Memory B cell (primary cell): Measurements from ENCODE around the gene WDR27.

Source experiments
- ATAC-seq: fragments of 150-1000 bp; cut with Tn5 transposase; 2 replicates; pipeline ENCODE4 v1.10.0; 2021; ENCODE audit warnings: low read depth, mild to moderate bottlenecking, moderate library complexity
- DNase-seq, 2 donors: peaks; one replicate each; pipeline ENCODE4 v3.0.0; 2022; ENCODE audit warnings: low spot score in 2 of 2
- H3K27ac Mint-ChIP-seq: one replicate; pipeline ENCODE4 v1.8.0; 2022; ENCODE audit warnings: mild to moderate bottlenecking, moderate library complexity, mixed read lengths
- H3K27me3 Mint-ChIP-seq: one replicate; pipeline ENCODE4 v1.8.0; 2022; ENCODE audit warnings: mixed read lengths
- H3K36me3 Mint-ChIP-seq: one replicate; pipeline ENCODE4 v1.8.0; 2022; ENCODE audit warnings: mild to moderate bottlenecking, mixed read lengths
- H3K4me1 Mint-ChIP-seq: one replicate; pipeline ENCODE4 v1.8.0; 2022; ENCODE audit warnings: mixed read lengths
- H3K4me3 Mint-ChIP-seq: one replicate; pipeline ENCODE4 v1.8.0; 2022; ENCODE audit warnings: mild to moderate bottlenecking, moderate library complexity, mixed read lengths
- H3K9me3 Mint-ChIP-seq: one replicate; pipeline ENCODE4 v1.8.0; 2022; ENCODE audit warnings: mixed read lengths

WDR27 gene

DNA sequence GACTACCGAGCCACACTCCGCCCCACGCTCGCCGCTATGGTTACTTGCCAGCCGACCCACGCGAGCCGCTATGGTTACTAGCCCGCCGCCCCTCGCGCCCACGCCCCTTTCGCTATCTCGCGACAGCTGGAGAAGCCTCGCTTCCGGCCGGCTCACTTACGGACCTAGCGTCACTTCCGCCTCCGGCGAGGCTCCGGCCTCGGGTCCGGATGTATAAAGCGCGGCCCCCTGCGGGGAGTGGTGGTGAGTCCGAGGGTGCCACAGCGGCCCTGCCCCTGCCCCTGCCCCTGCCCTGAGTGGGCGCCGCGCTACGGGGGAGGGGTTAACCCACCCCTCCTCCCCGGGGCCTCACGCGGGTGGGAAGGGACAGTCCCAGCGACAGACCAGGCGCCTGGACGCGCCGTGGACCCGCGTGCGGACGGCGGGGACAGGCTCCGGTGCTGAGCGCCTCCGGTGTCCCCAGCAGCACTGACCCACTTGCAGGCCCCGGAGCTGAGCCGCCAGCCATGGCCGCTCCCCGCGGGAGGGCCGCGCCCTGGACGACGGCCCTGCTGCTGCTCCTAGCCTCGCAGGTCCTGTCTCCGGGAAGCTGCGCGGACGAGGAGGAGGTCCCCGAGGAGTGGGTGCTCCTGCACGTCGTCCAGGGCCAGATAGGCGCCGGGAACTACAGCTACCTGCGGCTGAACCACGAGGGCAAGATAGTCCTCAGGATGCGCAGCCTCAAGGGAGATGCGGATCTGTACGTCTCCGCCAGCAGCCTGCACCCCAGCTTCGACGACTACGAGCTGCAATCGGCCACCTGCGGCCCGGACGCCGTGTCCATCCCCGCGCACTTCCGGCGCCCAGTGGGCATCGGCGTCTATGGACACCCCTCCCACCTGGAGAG, at the start of gene WDR27, which contains the start of gene C6orf120:
WDR27 (minus strand) TSS at position 76 of the 886 bp plus-strand sequence. CDS start 13,024 bp downstream, outside the sequence.
C6orf120 (plus strand) TSS at position 173 of the 886 bp plus-strand sequence; CDS start at position 507, 334 bp downstream.
- ATAC-seq = peak; percentile 88
- Mint-ChIP-seq H3K36me3 (peaks cover 5% of the 10 kb centered on the region), H3K4me3 (peak within 1 kb of the TSS; percentile 88), H3K4me1 (peaks cover 36% of the 10 kb centered on the region), H3K9me3 (no peaks in the 10 kb centered on the region), H3K27me3 (no peaks in the 10 kb centered on the region), H3K27ac (peak within 1 kb of the TSS; percentile 91)
- peak; percentile 93 to 94 for DNase-seq

DNA sequence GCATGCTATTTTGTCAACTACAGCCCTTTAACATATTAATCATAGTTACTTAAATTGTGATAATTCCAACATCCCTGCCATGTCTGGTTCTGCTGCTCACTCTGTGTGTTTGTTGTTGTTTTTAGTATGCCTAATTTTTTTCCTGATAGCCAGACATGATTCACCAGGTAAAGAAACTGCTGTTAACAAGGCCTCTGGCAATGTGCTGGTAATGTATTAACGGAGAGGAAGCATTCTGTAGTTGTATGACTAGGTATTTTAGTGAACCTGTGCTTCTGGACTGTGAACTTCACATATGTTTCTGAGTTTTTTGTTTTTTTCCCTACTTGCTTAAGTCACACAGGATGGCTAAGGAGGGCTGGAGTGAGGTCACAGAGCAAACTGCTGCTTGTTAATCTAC, 44.7 kb upstream of the WDR27 start:
- no peaks in the 10 kb centered on the region for H3K4me1 Mint-ChIP-seq
- H3K36me3 Mint-ChIP-seq = peaks cover 17% of the 10 kb centered on the region
- H3K27ac Mint-ChIP-seq = no peak overlapping the region
- DNase-seq (no peak), ATAC-seq (no peak)
- no peaks in the 10 kb centered on the region for H3K27me3 Mint-ChIP-seq
- H3K9me3 Mint-ChIP-seq = peaks cover 11% of the 10 kb centered on the region
- no peak overlapping the region for H3K4me3 Mint-ChIP-seq

DNA sequence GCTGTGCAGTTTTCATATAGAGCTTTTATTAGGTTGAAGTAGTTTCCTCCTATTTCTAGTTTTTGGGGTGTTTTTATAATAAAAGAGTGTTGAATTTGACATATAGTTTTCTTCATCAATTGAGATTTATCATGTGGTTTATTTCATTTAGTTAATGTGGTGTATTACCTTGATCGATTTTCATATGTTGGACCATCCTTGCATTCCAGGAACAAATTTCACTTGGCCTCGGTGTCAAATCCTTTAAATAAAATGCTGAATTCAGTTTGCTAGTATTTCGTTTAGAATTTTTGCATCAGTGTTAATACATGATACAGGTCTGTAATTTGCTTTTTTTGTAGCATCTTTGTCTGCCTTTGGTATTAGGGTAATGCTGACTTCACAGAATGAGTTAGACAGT, 43.6 kb upstream of the WDR27 start:
- DNase-seq = no peak
- Mint-ChIP-seq H3K4me1 (no peaks in the 10 kb centered on the region), H3K9me3 (peaks cover 11% of the 10 kb centered on the region), H3K27ac (no peak overlapping the region), H3K4me3 (no peak overlapping the region), H3K27me3 (no peaks in the 10 kb centered on the region), H3K36me3 (peaks cover 17% of the 10 kb centered on the region)
- ATAC-seq = no peak

DNA sequence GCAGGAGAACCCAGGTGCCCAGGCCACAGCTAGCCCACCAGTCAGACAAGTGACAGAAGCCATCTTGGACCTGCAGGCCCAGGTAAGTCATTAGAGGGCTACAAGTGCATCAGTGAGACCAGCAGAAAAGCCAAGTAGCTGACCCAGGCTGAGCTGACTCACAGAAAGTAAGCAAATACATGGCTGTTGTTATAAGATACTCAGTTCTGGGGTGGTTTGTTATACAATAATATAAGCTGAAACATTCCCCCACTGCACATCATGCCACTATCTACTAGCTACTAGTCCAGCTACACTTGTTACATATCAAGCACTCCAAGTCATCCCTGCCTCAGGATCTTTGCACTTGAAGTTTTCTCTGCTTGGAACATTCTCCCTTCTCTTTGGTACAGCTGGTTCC, 39.5 kb upstream of the WDR27 start:
- H3K4me1 Mint-ChIP-seq = no peaks in the 10 kb centered on the region
- H3K9me3 Mint-ChIP-seq = peaks cover 3% of the 10 kb centered on the region
- no peak for ATAC-seq
- H3K4me3 Mint-ChIP-seq = no peak overlapping the region
- peaks cover 2% of the 10 kb centered on the region for H3K27me3 Mint-ChIP-seq
- DNase-seq = no peak
- peaks cover 5% of the 10 kb centered on the region for H3K36me3 Mint-ChIP-seq
- no peak overlapping the region for H3K27ac Mint-ChIP-seq

DNA sequence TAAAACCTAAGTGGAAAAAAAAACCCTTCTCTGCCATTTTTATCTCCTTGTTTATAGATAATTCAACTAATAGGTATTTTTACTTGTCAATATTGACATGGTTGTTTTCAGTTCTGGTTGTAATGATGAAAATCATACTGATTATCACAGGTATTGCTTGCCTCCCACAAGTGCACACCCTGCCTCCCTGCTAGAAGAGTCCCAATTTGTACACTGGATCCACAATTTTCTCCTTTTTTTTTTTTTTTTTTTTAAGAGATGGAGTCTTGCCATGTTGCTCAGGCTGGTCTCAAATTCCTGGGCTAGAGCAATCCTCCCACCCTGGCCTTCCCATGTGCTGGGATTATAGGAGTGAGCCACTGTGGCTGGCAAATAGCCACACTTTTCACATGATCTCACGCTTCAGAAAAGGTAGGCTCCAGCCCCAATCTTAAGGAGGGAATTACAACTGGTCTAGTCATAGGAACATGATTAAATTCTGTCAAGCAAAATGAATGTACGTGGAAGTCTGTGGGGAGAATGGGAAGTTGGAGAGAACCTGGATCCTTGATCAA, 37.2 kb upstream of the WDR27 start:
- H3K27ac Mint-ChIP-seq = no peak overlapping the region

DNA sequence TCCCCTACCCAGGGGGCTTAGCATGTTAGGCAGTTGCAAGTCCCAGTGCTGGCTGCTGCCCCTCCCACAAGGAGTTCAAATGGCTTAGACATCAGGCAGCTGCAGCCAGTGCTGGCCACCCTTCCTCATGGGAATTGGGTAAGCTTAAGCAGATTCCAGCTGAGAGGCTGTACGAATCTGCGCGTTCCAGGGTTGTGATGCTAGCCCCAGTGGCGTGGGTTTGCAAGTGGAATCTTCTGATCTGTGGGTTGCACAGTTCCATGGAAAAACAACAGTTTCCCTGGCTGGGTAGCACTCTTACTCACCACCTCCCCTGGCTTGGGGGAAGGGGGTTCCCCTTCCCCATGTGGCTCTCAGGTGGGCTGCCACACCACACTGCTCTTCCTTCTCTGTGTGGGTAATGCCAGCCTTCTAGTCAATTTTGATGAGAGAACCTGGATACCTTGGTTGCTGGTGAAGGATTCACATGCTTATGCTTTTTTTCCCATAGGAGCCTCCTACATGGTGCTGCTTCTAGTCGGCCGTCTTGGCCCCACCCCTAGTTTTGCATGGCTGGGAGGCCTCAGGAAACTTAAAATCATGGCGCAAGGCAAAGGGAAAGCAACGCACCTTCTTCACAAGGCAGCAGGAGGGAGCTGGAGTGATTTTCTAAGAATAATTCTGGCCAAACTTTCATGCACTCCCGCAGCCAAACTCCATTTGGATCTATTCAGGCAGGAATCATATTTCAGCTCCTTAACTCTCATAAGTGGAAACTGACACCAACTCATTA, 36.6 kb upstream of the WDR27 start:
- no peak for ATAC-seq
- Mint-ChIP-seq H3K9me3 (no peaks in the 10 kb centered on the region), H3K4me1 (no peaks in the 10 kb centered on the region), H3K27ac (no peak overlapping the region), H3K4me3 (no peak overlapping the region), H3K27me3 (peaks cover 6% of the 10 kb centered on the region), H3K36me3 (peaks cover 1% of the 10 kb centered on the region)
- DNase-seq = no peak

More for the DNA sequence above, 37.2 kb upstream of the WDR27 start:
- H3K4me1 Mint-ChIP-seq = no peaks in the 10 kb centered on the region
- ATAC-seq (no peak), DNase-seq (no peak)
- peaks cover 6% of the 10 kb centered on the region for H3K27me3 Mint-ChIP-seq
- H3K4me3 Mint-ChIP-seq = no peak overlapping the region
- peaks cover 1% of the 10 kb centered on the region for H3K36me3 Mint-ChIP-seq
- H3K9me3 Mint-ChIP-seq = no peaks in the 10 kb centered on the region

DNA sequence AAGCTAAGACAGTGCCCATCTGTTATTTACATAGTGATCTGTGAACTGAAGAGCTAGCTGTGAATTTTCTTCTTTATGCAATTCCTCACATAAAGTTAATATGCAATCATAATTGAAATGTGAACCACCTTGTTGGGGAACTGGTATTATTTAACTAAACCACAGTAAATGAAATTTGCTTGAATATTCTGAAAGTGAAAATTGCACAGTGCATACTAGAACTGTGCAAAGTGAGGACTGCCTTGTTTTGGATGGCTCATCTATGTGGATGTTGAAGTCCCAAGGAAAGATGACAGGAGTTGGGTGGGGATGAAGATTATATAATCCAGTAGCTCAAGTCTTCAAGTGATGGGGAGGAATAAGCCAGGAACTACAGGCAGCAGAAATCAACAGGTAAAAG, 28.1 kb upstream of the WDR27 start:
- Mint-ChIP-seq H3K27me3 (no peaks in the 10 kb centered on the region), H3K9me3 (no peaks in the 10 kb centered on the region), H3K4me1 (no peaks in the 10 kb centered on the region), H3K36me3 (no peaks in the 10 kb centered on the region), H3K27ac (no peak overlapping the region), H3K4me3 (no peak overlapping the region)
- no peak for ATAC-seq
- no peak for DNase-seq

DNA sequence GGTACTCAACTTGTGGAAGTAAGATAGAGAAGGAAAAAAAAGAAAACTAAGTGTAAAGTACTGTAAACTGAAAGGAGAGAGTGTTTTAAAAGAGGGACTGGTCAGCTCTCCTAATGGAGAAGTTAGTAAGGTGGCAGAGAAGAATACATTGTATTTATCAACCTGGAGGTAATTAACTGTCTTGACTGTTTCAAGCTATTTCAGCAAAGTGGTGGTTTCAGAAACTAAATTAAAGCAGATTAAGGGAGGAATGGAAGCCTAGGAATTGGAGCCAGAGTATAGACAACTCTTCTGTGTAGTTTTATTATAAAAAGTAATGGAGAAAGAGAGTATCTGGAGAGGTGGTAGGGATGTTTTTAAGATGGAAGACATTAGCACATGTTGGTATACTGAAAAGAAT, 25.1 kb upstream of the WDR27 start:
- Mint-ChIP-seq H3K27ac (no peak overlapping the region), H3K4me1 (peaks cover 6% of the 10 kb centered on the region), H3K36me3 (no peaks in the 10 kb centered on the region), H3K9me3 (no peaks in the 10 kb centered on the region), H3K4me3 (no peak overlapping the region), H3K27me3 (no peaks in the 10 kb centered on the region)
- ATAC-seq (no peak), DNase-seq (no peak)

DNA sequence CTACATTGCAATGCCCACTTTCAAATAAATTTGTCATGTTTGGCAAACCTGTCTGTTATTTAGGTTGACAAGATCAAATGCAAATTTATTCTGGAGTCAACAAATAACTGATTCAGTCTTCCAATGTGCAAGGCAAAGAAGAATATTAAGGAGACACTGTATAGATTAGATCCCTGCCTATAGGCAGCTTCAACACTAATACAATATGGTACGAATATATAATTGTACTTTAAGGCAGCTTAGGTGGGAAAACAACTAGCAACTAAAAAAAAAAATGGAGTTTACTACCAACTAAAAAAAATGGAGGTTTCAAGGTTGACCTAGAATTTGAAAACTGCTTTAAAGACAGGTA, 24.2 kb upstream of the WDR27 start:
- H3K36me3 Mint-ChIP-seq = no peaks in the 10 kb centered on the region
- no peaks in the 10 kb centered on the region for H3K27me3 Mint-ChIP-seq
- peak overlapping the region; percentile 73 for H3K27ac Mint-ChIP-seq
- H3K4me3 Mint-ChIP-seq = peak overlapping the region; percentile 80
- ATAC-seq (no peak), DNase-seq (no peak)
- no peaks in the 10 kb centered on the region for H3K9me3 Mint-ChIP-seq
- H3K4me1 Mint-ChIP-seq = peaks cover 10% of the 10 kb centered on the region

DNA sequence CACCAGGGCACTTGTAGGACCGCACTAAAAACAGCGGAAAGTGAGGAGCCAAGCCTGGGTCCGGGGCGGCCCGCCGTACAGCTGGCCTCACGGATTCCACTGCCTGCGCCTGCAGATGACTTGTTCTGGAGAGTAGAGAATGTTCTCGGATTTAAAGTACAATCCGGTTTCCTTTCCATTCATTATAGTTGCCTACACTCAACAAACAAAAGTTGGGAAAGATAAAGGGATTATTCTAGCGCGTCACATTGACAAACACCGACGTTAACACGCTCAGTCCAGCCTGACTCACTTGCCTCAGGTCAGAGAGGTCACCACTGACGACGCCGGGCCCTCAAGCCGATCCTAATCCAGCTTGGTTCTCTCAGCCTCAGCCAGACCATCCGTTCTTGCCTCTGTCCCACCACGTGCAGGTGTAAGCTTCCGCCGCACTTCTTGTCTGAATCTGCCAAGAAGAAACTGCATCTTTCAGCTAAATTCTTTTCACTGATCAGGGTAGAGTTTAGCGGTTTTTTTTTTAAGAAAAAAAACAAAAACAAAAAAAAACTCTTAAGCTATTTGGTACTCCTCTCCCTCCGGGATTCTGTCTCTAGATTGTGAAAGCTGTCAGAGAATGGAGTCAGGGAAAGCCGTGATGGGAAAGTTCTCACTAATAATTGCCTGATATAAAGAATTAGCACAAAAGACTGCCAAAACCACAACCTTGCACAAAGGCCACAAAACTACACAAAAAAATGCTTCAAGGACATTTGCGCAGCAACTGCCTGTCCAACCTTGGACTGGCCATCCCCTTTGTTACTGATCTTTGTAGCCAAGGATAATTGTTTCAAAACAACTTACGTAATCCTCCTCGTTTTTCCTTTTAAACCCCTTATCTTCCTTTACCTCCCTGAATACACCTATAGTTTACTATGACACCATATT, 23.6 kb upstream of the WDR27 start:
- Mint-ChIP-seq H3K27ac (peak overlapping the region; percentile 73), H3K4me1 (peaks cover 10% of the 10 kb centered on the region), H3K27me3 (no peaks in the 10 kb centered on the region), H3K36me3 (no peaks in the 10 kb centered on the region), H3K4me3 (peak overlapping the region; percentile 80), H3K9me3 (no peaks in the 10 kb centered on the region)
- ATAC-seq = no peak
- DNase-seq = no peak

DNA sequence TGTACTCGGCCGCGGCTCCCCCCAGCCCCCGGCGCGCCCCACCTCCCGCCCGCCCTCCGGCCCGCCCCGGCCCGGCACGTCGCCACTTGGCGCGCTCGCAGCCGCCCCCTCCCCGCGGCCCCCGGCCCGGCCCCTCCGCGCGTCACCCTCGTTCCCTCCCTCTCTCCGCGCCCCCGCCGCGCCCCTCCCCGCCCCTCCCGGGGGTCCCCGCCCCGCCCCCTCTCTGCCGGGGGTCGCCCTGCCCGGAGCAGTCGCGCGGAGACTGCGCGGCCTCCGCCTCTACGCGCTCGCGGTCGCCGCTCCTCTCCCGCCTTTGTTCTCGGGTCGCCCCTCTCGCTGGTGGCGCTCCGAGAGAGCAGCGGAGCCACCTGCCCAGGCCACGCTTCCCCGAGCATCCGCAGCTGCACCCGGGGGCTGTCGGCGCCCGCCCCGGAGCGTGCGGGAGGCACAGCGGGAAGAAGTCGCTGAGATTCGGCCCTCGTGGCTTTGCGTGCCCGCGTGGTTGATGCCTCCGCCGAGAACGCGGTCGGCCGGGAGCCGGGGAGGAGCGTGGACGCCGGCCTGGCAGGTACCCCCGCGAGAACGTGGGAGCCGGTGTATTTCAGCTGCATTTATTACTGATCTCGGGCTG, 22.8 kb upstream of the WDR27 start, which contains the start of gene PHF10:
PHF10 (minus strand) TSS at position 7 of the 631 bp plus-strand sequence. CDS start 569 bp downstream, outside the sequence.
- no peaks in the 10 kb centered on the region for H3K27me3 Mint-ChIP-seq
- ATAC-seq (peak; percentile 51), DNase-seq (peak; percentile 51 to 68)
- peaks cover 10% of the 10 kb centered on the region for H3K4me1 Mint-ChIP-seq
- no peaks in the 10 kb centered on the region for H3K36me3 Mint-ChIP-seq
- H3K9me3 Mint-ChIP-seq = no peaks in the 10 kb centered on the region
- peak within 1 kb of the TSS; percentile 94 for H3K27ac Mint-ChIP-seq
- peak within 1 kb of the TSS; percentile 99 for H3K4me3 Mint-ChIP-seq

DNA sequence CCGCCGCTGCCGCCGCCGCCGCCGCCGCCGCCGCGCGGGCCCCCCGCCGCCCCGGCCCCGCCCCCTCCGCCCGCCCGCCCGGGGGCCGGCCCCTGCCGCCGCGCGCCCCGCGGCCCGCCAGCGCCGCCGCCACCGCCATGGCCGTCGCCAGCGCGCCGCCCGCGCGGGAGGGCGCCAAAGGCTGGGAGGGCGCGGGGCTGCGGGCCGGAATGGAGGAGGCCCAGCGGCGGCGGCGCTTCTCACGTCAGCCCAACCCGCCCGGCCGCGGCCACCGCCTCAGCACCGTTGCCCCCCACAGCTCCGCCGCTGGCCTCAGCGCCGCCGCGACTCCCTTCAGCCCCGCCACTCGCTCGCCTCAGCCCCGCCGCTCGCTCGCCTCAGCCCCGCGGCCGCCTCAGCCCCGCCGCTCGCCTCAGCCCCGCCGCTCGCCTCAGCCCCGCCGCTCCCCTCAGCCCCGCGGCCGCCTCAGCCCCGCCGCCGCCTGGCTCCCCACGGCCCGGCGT, 22.2 kb upstream of the WDR27 start:
- Mint-ChIP-seq H3K36me3 (no peaks in the 10 kb centered on the region), H3K9me3 (no peaks in the 10 kb centered on the region), H3K4me3 (peak overlapping the region; percentile 65), H3K27ac (no peak overlapping the region), H3K27me3 (no peaks in the 10 kb centered on the region), H3K4me1 (peaks cover 10% of the 10 kb centered on the region)
- DNase-seq (peak; percentile 38 to 55), ATAC-seq (peak; percentile 49)
